AG04449 (cell line): ENCODE data around the gene MAPT.

ENCODE experiments used
- CTCF ChIA-PET: fragments of 350-600 bp; formaldehyde crosslinking; extraction: SDS; loops from one replicate; lab custom pipeline; 2021; ENCODE audit warnings: antibody characterized with exemption; lab: Yijun Ruan, JAX
- POLR2A ChIA-PET: fragments of 400-600, 350-600 bp; formaldehyde crosslinking; extraction: SDS; loops from one replicate; lab custom pipeline; 2020; ENCODE audit warnings: antibody characterized with exemption, inconsistent platforms; lab: Yijun Ruan, JAX
- DNase-seq: peaks from one replicate; pipeline ENCODE4 v3.0.0-alpha.2; 2010; ENCODE audit warnings: low read depth, low spot score
- H3K4me3 ChIP-seq: 2 replicates; pipeline ENCODE4 v1.5.1; 2011; ENCODE audit warnings: low read depth, mild to moderate bottlenecking, control low read depth, low read length
- CTCF ChIP-seq: IDR thresholded peaks from one replicate; pipeline ENCODE4 v1.5.1; 2011; ENCODE audit warnings: mild to moderate bottlenecking, moderate library complexity, low read length, control low read depth, inconsistent platforms; ENCODE audit not compliant: insufficient read depth; ENCODE audit errors: missing control alignments

MAPT gene

GRCh38 chr17:45979137-45979536, 84.8 kb downstream of the MAPT start:
- H3K4me3 ChIP-seq, result no peak overlapping the region
- ChIA-PET CTCF (interaction anchor here (1.2 kb wide), 2 partner anchors 24 to 30 kb away, joined by 3 to 5 read pairs; no protein-coding TSS in a partner anchor), POLR2A (no interaction called here)
- no peak for TF ChIP-seq CTCF
- no peak for DNase-seq

DNA sequence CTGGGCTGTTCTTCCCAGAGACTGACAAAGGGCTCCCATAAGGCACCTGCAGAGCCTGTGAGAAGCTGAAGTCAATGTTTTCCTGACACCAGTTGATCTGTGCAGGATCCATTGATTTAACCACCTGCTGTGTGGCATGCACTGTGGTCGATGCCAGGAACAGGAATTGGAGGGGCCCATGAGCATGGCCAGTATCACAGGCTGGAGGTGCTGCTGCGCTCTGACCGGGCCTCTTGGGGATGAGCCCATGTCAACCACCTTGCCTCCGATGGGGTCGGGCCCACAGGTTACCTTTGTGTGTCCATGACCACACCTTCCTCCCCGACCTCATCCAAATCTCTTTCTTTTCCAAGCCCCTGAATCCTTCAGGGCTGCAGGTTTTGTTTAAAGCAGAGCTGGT, 86.5 kb downstream of the MAPT start:
- POLR2A ChIA-PET, result no interaction called here

GRCh38 chr17:45981306-45981705, 87.0 kb downstream of the MAPT start:
- CTCF ChIA-PET, result interaction anchor here (1.5 kb wide), 1 partner anchor 9 kb away, joined by 5 read pairs; no protein-coding TSS in a partner anchor
- no peak for DNase-seq
- no peak overlapping the region for H3K4me3 ChIP-seq
- TF ChIP-seq CTCF, result no peak
- POLR2A ChIA-PET, result no interaction called here

More for the DNA sequence above, 86.5 kb downstream of the MAPT start:
- no peak for TF ChIP-seq CTCF
- CTCF ChIA-PET, result interaction anchor here (1.5 kb wide), 1 partner anchor 10 kb away, joined by 5 read pairs; no protein-coding TSS in a partner anchor
- DNase-seq, result no peak
- H3K4me3 ChIP-seq, result no peak overlapping the region

DNA sequence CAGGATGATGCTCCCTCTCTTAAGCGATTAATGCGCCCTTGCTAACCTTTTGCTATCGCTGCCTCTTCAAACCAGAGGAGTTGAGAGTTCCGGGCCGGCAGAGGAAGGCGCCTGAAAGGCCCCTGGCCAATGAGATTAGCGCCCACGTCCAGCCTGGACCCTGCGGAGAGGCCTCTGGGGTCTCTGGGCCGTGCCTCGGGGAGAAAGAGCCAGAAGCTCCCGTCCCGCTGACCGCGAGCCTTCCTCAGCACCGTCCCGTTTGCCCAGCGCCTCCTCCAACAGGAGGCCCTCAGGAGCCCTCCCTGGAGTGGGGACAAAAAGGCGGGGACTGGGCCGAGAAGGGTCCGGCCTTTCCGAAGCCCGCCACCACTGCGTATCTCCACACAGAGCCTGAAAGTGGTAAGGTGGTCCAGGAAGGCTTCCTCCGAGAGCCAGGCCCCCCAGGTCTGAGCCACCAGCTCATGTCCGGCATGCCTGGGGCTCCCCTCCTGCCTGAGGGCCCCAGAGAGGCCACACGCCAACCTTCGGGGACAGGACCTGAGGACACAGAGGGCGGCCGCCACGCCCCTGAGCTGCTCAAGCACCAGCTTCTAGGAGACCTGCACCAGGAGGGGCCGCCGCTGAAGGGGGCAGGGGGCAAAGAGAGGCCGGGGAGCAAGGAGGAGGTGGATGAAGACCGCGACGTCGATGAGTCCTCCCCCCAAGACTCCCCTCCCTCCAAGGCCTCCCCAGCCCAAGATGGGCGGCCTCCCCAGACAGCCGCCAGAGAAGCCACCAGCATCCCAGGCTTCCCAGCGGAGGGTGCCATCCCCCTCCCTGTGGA, 88.6 kb downstream of the MAPT start:
- no peak for DNase-seq
- TF ChIP-seq CTCF, result no peak
- ChIA-PET POLR2A (no interaction called here), CTCF (interaction anchor here (1.8 kb wide), 1 partner anchor 19 kb away, joined by 7 read pairs; no protein-coding TSS in a partner anchor)
- no peak overlapping the region for H3K4me3 ChIP-seq

DNA sequence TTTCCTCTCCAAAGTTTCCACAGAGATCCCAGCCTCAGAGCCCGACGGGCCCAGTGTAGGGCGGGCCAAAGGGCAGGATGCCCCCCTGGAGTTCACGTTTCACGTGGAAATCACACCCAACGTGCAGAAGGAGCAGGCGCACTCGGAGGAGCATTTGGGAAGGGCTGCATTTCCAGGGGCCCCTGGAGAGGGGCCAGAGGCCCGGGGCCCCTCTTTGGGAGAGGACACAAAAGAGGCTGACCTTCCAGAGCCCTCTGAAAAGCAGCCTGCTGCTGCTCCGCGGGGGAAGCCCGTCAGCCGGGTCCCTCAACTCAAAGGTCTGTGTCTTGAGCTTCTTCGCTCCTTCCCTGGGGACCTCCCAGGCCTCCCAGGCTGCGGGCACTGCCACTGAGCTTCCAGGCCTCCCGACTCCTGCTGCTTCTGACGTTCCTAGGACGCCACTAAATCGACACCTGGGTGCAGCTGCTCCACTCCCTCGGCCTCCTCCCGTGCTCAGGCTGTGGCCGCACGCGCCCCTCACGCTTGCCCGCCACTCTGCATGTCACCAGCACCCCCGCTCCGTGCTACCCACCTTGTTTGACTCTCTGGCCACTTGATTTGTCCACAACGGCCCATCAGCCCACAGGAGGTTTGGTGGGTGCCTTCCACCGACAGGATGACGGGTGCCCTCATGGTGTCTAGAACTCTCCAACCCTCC, 89.4 kb downstream of the MAPT start:
- ChIA-PET CTCF (interaction anchor here (1.8 kb wide), 1 partner anchor 18 kb away, joined by 7 read pairs; no protein-coding TSS in a partner anchor), POLR2A (no interaction called here)
- TF ChIP-seq CTCF, result no peak
- H3K4me3 ChIP-seq, result no peak overlapping the region
- DNase-seq, result no peak

GRCh38 chr17:45984368-45984767, 90.0 kb downstream of the MAPT start:
- POLR2A ChIA-PET, result no interaction called here
- no peak for DNase-seq
- CTCF ChIA-PET, result interaction anchor here (1.0 kb wide), 1 partner anchor 17 kb away, joined by 3 read pairs; no protein-coding TSS in a partner anchor
- no peak overlapping the region for H3K4me3 ChIP-seq
- no peak for TF ChIP-seq CTCF
